CD8-positive, alpha-beta memory T cell (primary cell): ENCODE measurements around the gene RIC8B. TPM values are rescaled to one million over a fixed set of nuclear protein-coding genes. Genes with fewer than 3 reads are reported as not detected.

Experiments used
- CTCF ChIA-PET: fragments of 350-600 bp; sonication (Branson Sonifier 250); formaldehyde crosslinking; loops from one replicate; lab custom pipeline; 2021; ENCODE audit warnings: antibody characterized with exemption; lab: Charles Lee
- POLR2A ChIA-PET: fragments of 350-600 bp; sonication (Branson Sonifier 250); formaldehyde crosslinking; loops from one replicate; lab custom pipeline; 2021; ENCODE audit warnings: antibody characterized with exemption; lab: Charles Lee
- DNase-seq, 5 donors: peaks; one replicate each; pipeline versions ENCODE4 v3.0.0 to v3.0.0-alpha.2; 2020 to 2022; ENCODE audit warnings: mixed read lengths in 1 of 5
- H3K27ac ChIP-seq: one replicate; pipeline ENCODE4 v1.7.0; 2013; ENCODE audit warnings: low read depth, mild to moderate bottlenecking, low read length, moderate library complexity
- H3K27me3 ChIP-seq: 2 replicates; pipeline ENCODE4 v1.7.0; 2013; ENCODE audit warnings: low read length, mild to moderate bottlenecking; ENCODE audit not compliant: insufficient read depth, poor library complexity, severe bottlenecking
- H3K36me3 ChIP-seq: 2 replicates; pipeline ENCODE4 v1.7.0; 2013; ENCODE audit warnings: mild to moderate bottlenecking, low read length, moderate library complexity; ENCODE audit not compliant: insufficient read depth
- H3K4me1 ChIP-seq: 2 replicates; pipeline ENCODE4 v1.7.0; 2013; ENCODE audit warnings: mild to moderate bottlenecking, low read length, moderate library complexity; ENCODE audit not compliant: insufficient read depth
- H3K4me3 ChIP-seq: 2 replicates; pipeline ENCODE4 v1.7.0; 2013; ENCODE audit warnings: mild to moderate bottlenecking, low read length
- H3K9me3 ChIP-seq: 2 replicates; pipeline ENCODE4 v1.7.0; 2013; ENCODE audit warnings: mild to moderate bottlenecking, low read length
- H3K27ac Mint-ChIP-seq, 8 donors: one replicate each; pipeline ENCODE4 v1.8.0; 2020 to 2021; ENCODE audit warnings: mixed read lengths in 8 of 8, mild to moderate bottlenecking in 6 of 8, inconsistent platforms in 3 of 8, moderate library complexity in 3 of 8
- H3K27me3 Mint-ChIP-seq, 2 donors: one replicate each; pipeline ENCODE4 v1.8.0; 2020 to 2021; ENCODE audit warnings: mixed read lengths in 2 of 2, mild to moderate bottlenecking in 1 of 2, moderate library complexity in 1 of 2
- H3K36me3 Mint-ChIP-seq, 3 donors: one replicate each; pipeline ENCODE4 v1.8.0; 2020 to 2021; ENCODE audit warnings: mixed read lengths in 3 of 3, inconsistent platforms in 1 of 3, mild to moderate bottlenecking in 1 of 3
- H3K4me1 Mint-ChIP-seq, 3 donors: one replicate each; pipeline ENCODE4 v1.8.0; 2020 to 2021; ENCODE audit warnings: mixed read lengths in 3 of 3, inconsistent platforms in 1 of 3, mild to moderate bottlenecking in 1 of 3
- H3K4me3 Mint-ChIP-seq, 7 donors: one replicate each; pipeline ENCODE4 v1.8.0; 2020 to 2021; ENCODE audit warnings: mixed read lengths in 7 of 7, mild to moderate bottlenecking in 6 of 7, moderate library complexity in 4 of 7, inconsistent platforms in 2 of 7
- H3K9me3 Mint-ChIP-seq, 5 donors: one replicate each; pipeline ENCODE4 v1.8.0; 2020 to 2022; ENCODE audit warnings: mixed read lengths in 5 of 5, mild to moderate bottlenecking in 3 of 5, moderate library complexity in 2 of 5, inconsistent platforms in 1 of 5
- polyA plus RNA-seq: library from polyadenylated mRNA; unstranded; fragments of 300-500 nt; fragmentation: Illumina TruSeq; gene quantifications from one replicate; pipeline ENCODE4 v1.2.3, GENCODE V29; 2021
- total RNA-seq, 2 experiments: library from RNA; stranded (reverse); gene quantifications; one replicate each; pipeline ENCODE4 v1.2.3, GENCODE V29; 2021

The RIC8B gene
- total and polyA plus RNA-seq, 3 experiments from 2014 or later, result 9.9 to 11.2 (median 10.2) TPM

DNA sequence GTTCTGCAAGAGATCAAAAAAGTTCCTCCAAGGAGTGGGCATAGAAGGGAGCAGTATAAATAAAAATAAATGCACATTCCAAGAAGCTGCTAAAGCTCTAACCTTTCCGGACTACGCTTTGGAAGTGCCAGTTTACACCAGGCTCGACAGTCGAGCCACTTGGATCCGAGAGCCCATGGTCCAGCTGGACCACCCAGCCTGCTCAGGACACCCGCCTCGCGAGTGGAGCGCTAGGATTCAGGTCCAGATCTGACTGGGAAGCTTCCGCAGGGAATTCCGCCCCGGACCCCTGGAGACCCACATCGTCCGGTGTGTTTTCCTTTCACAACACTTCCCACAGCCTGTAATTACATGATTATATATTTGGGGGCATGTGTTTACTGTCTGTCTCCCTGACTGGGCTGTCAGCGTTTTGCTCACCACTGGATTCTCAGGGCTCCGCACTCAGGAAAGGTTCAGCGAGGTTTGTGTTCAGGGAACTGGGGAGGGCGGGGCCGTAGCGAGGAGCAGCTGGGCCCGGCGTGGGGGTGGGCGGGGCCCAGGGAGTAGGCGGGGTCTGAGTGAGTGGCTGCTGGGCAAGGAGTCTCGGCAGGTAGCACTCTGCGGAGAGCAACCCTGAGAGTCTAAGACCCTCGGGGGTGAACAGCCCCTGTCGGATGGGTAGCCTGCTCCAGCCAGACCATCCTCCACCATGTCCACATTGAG is 128.9 kb downstream of the RIC8B start:
- H3K27me3 Mint-ChIP-seq, result peaks cover 24 to 53% of the 10 kb centered on the region in 2 donors
- H3K9me3 ChIP-seq, result no peaks in the 10 kb centered on the region
- peak overlapping the region in 1 of 8 donors; percentile 61 for H3K27ac Mint-ChIP-seq
- H3K4me1 Mint-ChIP-seq, result peaks cover 0 to 12% (median 6%) of the 10 kb centered on the region in 3 donors
- no peaks in the 10 kb centered on the region for H3K36me3 ChIP-seq
- H3K4me3 ChIP-seq, result peak overlapping the region; percentile 41
- H3K4me1 ChIP-seq, result peaks cover 9% of the 10 kb centered on the region
- H3K9me3 Mint-ChIP-seq, result no peaks in the 10 kb centered on the region
- H3K4me3 Mint-ChIP-seq, result peak overlapping the region in 6 of 7 donors; percentile 49 to 83 (median 61)
- peak; percentile 52 to 76 (median 57) for DNase-seq
- CTCF ChIA-PET, result interaction anchor here (1.4 kb wide), 1 partner anchor 10 kb away, joined by 4 read pairs; no protein-coding TSS in a partner anchor
- POLR2A ChIA-PET, result no interaction called here
- H3K27me3 ChIP-seq, result peaks cover 6% of the 10 kb centered on the region
- H3K27ac ChIP-seq, result no peak overlapping the region
- no peaks in the 10 kb centered on the region for H3K36me3 Mint-ChIP-seq

DNA sequence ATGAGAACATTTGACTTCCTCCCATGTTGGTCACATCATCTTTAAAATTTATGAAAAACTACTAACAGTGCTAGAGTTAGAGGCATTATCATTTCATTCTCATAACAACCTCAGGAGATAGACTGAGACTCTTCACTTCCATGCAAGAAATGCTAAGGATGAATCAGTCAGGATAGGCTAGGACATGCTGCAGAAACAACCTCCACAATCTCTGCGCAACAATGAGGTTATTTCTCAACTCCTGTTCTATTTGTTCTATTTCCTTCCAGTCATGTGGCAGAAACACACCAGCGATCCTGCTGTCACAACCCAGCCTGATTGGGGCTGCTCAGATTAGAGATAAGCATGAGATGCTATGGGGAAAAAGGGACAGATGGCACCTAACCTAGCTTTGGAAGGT is 132.2 kb downstream of the RIC8B start:
- CTCF ChIA-PET, result no interaction called here
- no peaks in the 10 kb centered on the region for H3K36me3 Mint-ChIP-seq
- Histone ChIP-seq H3K4me1 (peaks cover 18% of the 10 kb centered on the region), H3K27me3 (peaks cover 6% of the 10 kb centered on the region), H3K27ac (no peak overlapping the region), H3K9me3 (no peaks in the 10 kb centered on the region), H3K4me3 (no peak overlapping the region), H3K36me3 (no peaks in the 10 kb centered on the region)
- no peak overlapping the region for H3K27ac Mint-ChIP-seq
- peaks cover 12 to 24% (median 16%) of the 10 kb centered on the region in 3 donors for H3K4me1 Mint-ChIP-seq
- no peak for DNase-seq
- H3K9me3 Mint-ChIP-seq, result no peaks in the 10 kb centered on the region
- peaks cover 19 to 42% of the 10 kb centered on the region in 2 donors for H3K27me3 Mint-ChIP-seq
- H3K4me3 Mint-ChIP-seq, result no peak overlapping the region
- POLR2A ChIA-PET, result no interaction called here

DNA sequence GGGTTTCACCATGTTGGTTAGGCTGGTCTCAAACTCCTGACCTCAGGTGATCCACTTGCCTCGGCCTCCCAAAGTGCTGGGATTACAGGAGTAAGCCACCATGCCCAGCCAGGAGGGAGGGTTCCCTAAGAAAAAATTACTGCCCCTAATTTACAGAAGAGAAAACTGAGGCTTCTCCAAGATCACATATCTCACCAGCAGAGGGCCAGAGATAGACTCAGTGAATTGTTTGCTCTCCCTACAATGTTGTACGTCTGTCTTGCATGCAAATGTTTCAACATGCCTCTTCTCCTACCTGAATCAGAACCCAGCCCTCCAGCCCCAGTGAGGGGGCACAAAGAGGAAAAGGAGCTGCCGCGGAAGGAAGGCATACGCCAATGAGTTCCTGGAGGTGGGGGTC is 132.9 kb downstream of the RIC8B start:
- H3K4me3 ChIP-seq, result no peak overlapping the region
- Mint-ChIP-seq H3K4me3 (no peak overlapping the region), H3K9me3 (no peaks in the 10 kb centered on the region), H3K27me3 (peaks cover 14 to 35% of the 10 kb centered on the region in 2 donors), H3K27ac (no peak overlapping the region), H3K4me1 (peaks cover 12 to 24% (median 16%) of the 10 kb centered on the region in 3 donors), H3K36me3 (no peaks in the 10 kb centered on the region)
- H3K9me3 ChIP-seq, result no peaks in the 10 kb centered on the region
- DNase-seq, result no peak
- H3K27ac ChIP-seq, result no peak overlapping the region
- ChIA-PET POLR2A (interaction anchor here (0.5 kb wide), 1 partner anchor 49 kb away, joined by 3 read pairs; no protein-coding TSS in a partner anchor), CTCF (no interaction called here)
- H3K4me1 ChIP-seq, result peaks cover 18% of the 10 kb centered on the region
- H3K36me3 ChIP-seq, result no peaks in the 10 kb centered on the region
- peaks cover 6% of the 10 kb centered on the region for H3K27me3 ChIP-seq

DNA sequence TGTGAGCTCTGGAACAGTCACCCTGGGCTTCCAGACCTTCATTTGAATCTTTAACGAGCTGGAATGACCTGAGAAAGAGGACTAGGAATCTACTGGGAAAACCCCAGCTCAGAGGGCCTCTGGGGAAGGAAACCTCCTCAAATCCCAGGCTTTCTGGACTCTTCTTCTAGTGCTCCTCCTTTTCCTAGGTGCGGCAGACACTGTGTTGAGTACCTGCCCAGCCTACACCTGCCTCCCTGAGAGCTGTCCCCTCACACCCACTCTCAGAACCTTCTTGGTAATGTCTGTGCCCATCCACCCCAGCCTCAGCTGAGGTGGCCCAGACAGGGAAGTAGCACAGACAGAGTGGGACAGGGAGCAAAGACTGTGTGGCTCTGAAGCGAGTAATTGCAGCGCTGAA is 133.4 kb downstream of the RIC8B start:
- peaks cover 6% of the 10 kb centered on the region for H3K27me3 ChIP-seq
- peaks cover 12 to 21% (median 16%) of the 10 kb centered on the region in 3 donors for H3K4me1 Mint-ChIP-seq

DNA sequence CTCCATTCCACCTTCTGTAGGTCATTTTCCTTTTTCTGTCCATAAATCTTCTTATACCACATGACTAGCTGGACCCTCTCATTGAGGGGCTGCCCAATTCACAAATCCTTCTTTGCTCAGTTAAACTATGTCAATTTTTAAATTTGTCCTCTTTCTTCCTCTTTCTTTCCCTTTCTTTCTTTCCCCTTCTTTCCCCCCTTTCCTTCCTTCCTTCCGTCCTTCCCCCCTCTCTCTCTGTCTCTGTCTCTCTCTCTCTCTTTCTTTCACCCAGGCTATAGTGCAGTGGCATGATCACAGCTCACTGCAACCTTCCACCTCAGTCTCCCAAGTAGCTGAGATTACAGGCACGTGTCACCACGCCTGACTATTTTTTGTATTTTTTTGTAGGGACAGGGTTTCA is 134.1 kb downstream of the RIC8B start:
- ChIA-PET POLR2A (no interaction called here), CTCF (no interaction called here)
- H3K27me3 Mint-ChIP-seq, result peaks cover 4 to 25% of the 10 kb centered on the region in 2 donors
- H3K27me3 ChIP-seq, result no peaks in the 10 kb centered on the region
- no peaks in the 10 kb centered on the region for H3K9me3 Mint-ChIP-seq
- H3K27ac ChIP-seq, result no peak overlapping the region
- no peak overlapping the region for H3K4me3 Mint-ChIP-seq
- no peak for DNase-seq
- H3K4me1 Mint-ChIP-seq, result peaks cover 12 to 15% (median 14%) of the 10 kb centered on the region in 3 donors
- H3K36me3 ChIP-seq, result no peaks in the 10 kb centered on the region
- no peaks in the 10 kb centered on the region for H3K36me3 Mint-ChIP-seq
- peaks cover 12% of the 10 kb centered on the region for H3K4me1 ChIP-seq
- peak overlapping the region in 1 of 8 donors; percentile 6 for H3K27ac Mint-ChIP-seq
- no peak overlapping the region for H3K4me3 ChIP-seq
- no peaks in the 10 kb centered on the region for H3K9me3 ChIP-seq

More for the DNA sequence above, 133.4 kb downstream of the RIC8B start:
- H3K9me3 Mint-ChIP-seq, result no peaks in the 10 kb centered on the region
- Histone ChIP-seq H3K36me3 (no peaks in the 10 kb centered on the region), H3K9me3 (no peaks in the 10 kb centered on the region), H3K4me3 (no peak overlapping the region), H3K4me1 (peaks cover 18% of the 10 kb centered on the region), H3K27ac (no peak overlapping the region)
- ChIA-PET CTCF (no interaction called here), POLR2A (interaction anchor here (0.5 kb wide), 1 partner anchor 49 kb away, joined by 3 read pairs; no protein-coding TSS in a partner anchor)
- no peak overlapping the region for H3K27ac Mint-ChIP-seq
- no peak overlapping the region for H3K4me3 Mint-ChIP-seq
- peaks cover 11 to 30% of the 10 kb centered on the region in 2 donors for H3K27me3 Mint-ChIP-seq
- no peak for DNase-seq
- H3K36me3 Mint-ChIP-seq, result no peaks in the 10 kb centered on the region

DNA sequence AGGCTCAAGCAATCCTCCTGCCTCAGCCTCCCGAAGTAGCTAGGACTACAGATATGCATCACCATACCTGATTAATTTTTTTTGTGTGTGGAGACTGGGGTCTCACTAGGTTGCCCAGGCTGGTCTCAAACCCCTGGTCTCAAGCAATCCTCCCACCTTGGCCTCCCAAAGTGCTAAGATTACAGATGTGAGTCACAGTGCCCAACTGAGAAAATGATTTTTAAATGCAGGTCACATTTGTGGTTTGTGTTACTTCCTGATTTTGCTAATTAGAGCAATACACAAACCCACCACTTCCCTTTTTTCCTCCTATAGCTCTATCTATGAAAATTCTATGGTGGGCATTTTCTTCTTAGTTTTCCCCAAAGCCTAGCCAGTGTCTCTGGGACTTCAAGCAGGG is 135.7 kb downstream of the RIC8B start:
- no peak for DNase-seq
- Histone ChIP-seq H3K4me1 (peaks cover 16% of the 10 kb centered on the region), H3K27ac (no peak overlapping the region), H3K27me3 (no peaks in the 10 kb centered on the region), H3K9me3 (no peaks in the 10 kb centered on the region), H3K36me3 (no peaks in the 10 kb centered on the region), H3K4me3 (no peak overlapping the region)
- no peaks in the 10 kb centered on the region for H3K9me3 Mint-ChIP-seq
- no peaks in the 10 kb centered on the region for H3K36me3 Mint-ChIP-seq
- H3K4me3 Mint-ChIP-seq, result peak overlapping the region in 2 of 7 donors; percentile 22 to 46
- H3K27me3 Mint-ChIP-seq, result peaks cover 4 to 16% of the 10 kb centered on the region in 2 donors
- H3K4me1 Mint-ChIP-seq, result peaks cover 18 to 20% (median 19%) of the 10 kb centered on the region in 3 donors
- POLR2A ChIA-PET, result no interaction called here
- CTCF ChIA-PET, result interaction anchor here (2.0 kb wide), 1 partner anchor 10 kb away, joined by 5 read pairs; no protein-coding TSS in a partner anchor
- peak overlapping the region in 1 of 8 donors; percentile 39 for H3K27ac Mint-ChIP-seq

DNA sequence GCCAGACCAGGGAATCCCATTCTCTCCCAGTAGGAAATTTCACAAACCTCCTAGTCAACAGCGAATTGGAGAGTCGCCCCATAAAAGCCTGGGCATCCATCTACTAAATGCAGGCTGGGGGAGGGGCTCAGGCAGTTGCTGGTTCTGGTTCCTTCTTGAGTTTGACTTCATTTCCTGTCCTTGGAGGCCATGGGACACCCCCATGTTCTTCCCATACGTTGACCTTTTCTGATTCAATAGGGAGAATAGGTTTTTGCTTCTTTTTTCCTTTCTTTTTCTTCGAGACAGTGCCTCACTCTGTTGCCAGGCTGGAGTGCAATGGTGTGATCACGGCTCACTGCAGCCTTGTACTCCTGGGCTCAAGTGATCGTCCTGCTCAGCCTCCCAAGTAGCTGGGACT is 137.1 kb downstream of the RIC8B start:
- Mint-ChIP-seq H3K4me1 (peaks cover 25 to 26% (median 26%) of the 10 kb centered on the region in 3 donors), H3K36me3 (no peaks in the 10 kb centered on the region), H3K27me3 (peaks cover 3 to 8% of the 10 kb centered on the region in 2 donors), H3K9me3 (no peaks in the 10 kb centered on the region), H3K4me3 (no peak overlapping the region), H3K27ac (no peak overlapping the region)
- H3K4me3 ChIP-seq, result no peak overlapping the region
- POLR2A ChIA-PET, result no interaction called here
- no peaks in the 10 kb centered on the region for H3K9me3 ChIP-seq
- DNase-seq, result no peak
- no peaks in the 10 kb centered on the region for H3K36me3 ChIP-seq
- no peak overlapping the region for H3K27ac ChIP-seq
- CTCF ChIA-PET, result no interaction called here
- peaks cover 17% of the 10 kb centered on the region for H3K4me1 ChIP-seq
- H3K27me3 ChIP-seq, result no peaks in the 10 kb centered on the region

DNA sequence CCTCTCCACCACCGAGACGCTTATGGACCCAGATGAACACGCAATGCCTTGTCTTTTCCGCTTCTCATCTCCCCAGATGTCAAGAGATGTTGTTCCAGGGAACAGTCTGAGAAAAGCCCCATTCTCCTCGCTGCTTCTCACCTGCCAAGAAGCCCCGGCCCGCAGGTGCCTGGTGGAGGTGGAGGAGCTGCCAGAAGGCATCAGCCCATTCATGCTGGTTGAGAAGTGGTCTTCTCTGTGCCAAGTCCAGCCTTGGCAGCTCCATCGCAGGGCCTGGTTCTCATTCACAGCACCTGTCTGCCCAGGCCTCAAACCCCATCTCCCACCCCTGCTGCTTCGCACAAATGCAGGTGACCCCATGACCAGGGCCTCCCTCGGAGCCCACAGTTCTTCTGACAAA is 139.0 kb downstream of the RIC8B start:
- no peaks in the 10 kb centered on the region for H3K36me3 ChIP-seq
- no peaks in the 10 kb centered on the region for H3K9me3 ChIP-seq
- peaks cover 17% of the 10 kb centered on the region for H3K4me1 ChIP-seq
- POLR2A ChIA-PET, result no interaction called here
- peaks cover 24 to 26% (median 25%) of the 10 kb centered on the region in 3 donors for H3K4me1 Mint-ChIP-seq
- H3K9me3 Mint-ChIP-seq, result no peaks in the 10 kb centered on the region
- H3K27me3 Mint-ChIP-seq, result no peaks in the 10 kb centered on the region
- no peak for DNase-seq
- H3K4me3 ChIP-seq, result no peak overlapping the region
- H3K4me3 Mint-ChIP-seq, result no peak overlapping the region
- H3K27ac Mint-ChIP-seq, result peak overlapping the region in 2 of 8 donors; percentile 33 to 54
- CTCF ChIA-PET, result no interaction called here
- no peaks in the 10 kb centered on the region for H3K36me3 Mint-ChIP-seq
- no peak overlapping the region for H3K27ac ChIP-seq
- H3K27me3 ChIP-seq, result no peaks in the 10 kb centered on the region
